Colon (tissue), 2 donors: ENCODE measurements around the gene TSPEAR.
A peak's percentile ranks its signal among the peaks of the same experiment; 100 is the strongest.
"Not testable (repeated sequence)": the region's sequence is repeated elsewhere in the genome, so short reads cannot be mapped to it uniquely, and the experiment has no call there.

ENCODE experiments used
- FAIRE-seq: peaks from 2 replicates; lab custom pipeline; 2012; peaks lifted over from hg19 to GRCh38; lab: Jason Lieb, UNC
- donor health status: control.
- donor health status: control.

Gene TSPEAR

DNA sequence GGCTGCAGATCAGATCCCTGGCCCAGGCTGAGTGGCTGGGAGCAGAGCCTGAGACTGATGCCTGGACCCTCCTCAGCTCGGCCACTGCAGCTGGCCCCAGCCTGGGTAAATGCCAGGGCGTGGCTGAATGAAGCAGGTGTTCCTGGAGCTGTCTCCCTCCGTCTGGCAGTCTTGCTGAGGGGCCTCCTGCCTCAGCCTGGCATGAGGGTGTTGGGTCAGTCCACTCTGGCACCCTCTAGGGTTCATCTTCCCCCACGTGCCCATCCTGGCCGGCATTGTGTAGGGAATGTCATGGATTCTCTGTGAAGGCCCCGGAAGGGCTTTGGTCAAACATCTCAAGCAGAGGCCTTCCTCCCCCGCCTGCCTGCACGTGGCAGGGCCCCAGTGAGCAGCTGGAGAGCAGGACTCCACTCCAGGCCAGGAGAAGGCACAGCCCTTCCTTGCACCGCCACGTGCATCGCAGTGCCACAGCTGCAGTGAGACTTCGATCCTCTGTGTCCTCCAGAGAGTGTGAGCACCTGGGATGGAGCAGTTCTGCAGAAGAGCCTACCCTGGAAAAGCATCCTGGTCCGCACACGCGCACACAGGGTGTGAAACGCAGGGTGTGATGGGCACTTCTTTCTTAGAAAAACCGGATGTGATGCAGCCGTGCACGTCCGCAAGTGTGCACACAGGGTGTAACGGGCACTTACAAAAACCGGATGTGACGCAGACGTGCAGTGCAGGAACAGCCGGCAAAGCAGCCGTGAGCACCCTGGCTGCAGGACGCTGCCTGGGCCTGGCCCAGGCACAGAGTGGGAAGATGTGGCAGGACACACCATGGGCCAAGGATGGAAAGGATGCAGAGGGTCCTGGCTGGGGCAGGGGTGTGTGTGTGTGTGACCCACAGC is 142.5 kb downstream of the TSPEAR start:
- no peak for FAIRE-seq

DNA sequence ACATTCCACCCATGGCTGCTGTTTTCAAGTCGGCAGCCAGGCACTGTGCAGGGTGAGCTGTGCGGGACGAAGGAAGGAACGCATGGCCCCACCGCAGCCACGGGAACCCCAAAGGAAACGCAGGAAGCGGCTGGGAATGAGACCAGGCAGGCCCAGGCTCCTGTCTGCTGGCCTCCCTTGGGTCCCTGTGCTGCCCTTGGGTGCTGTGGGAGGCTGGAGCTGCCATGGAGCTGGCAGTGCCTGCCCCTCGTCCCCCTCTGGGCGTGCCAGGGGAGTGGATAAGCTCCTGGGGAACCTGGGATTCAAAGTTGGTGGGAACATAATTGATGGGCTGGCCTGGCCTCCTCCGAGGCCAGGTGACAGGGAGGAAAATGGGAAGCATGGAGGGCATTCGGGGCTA is 143.1 kb downstream of the TSPEAR start:
- no peak for FAIRE-seq

DNA sequence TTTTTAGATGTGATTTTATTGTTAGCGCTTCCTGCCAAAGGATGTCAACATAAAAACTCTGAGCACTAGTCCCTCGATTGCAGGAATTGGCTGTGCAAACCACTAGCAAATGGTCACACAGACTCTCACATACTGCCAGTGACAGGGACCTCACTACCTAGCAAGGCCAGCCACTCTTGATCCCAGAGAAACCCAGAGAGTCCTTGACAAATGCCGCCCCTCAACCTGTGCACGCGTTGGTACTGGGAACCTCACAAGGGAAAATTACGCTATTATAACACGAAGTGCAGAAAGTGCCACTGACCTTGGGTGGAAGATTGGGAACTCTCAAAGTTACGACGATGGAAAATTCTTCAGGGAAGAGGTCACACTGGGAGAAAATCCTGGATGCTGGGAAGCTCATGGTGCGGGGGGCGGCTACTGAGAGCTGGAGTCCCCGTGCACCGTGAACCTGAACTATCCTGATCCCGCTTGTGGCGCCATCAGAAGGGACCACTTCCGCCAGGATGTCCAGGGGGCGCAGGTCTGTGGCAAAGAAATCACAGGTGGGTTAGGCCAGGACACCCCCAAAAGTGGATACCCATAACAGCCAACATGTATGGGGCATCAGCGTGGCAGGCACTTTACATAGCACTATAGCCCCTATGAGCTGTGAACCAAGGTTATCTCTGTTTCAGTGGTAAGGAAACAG is 143.7 kb downstream of the TSPEAR start:
- FAIRE-seq, result no peak

DNA sequence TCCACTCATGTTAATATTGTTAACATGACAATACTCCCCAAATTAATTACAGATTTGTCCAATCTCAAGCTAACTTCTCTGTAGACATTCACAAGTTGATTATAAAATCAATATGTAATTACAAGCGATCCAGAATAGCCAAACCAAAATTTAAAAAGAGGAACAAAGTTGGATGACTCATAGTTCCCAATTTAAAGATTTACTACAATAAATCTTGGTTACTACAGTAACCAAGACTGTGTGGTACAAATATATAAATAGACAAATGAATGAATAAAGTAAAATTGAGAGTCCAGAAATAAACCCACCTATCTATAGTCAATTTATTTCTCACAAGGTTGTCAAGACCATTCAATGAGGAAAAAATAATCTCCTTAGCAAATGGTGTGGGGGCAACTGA is 145.0 kb downstream of the TSPEAR start:
- FAIRE-seq, result peak; percentile 18

DNA sequence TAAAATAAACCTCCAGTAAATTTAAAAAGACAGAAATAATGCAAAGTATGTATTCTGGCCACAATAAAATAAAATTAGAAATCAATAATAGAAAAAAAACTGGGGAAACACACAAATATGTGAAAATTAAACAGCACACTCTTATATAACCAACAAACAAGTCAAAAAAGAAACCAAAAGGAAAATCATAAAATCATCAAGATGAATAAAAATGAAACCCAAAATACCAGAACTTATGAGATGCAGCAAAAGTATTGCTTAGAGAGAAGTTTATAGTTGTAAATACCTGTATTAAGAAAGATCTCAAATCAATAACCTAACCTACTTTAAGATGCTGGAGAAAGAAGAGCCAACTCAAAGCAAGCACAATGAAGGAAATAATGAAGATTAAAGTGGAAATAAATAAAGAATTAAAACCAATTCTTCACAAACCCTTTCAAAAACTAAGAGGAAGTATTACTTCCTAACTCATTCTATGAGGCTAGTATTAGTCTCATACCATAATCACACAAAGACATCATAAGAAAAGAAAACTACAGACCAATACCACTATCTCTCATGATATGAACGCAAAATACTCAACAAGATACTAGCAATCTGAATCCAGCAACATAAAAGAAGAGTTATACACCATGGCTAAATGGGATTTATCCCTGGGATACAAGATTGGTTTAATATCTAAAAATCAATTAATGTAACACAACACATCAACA is 146.3 kb downstream of the TSPEAR start:
- FAIRE-seq, result peak; percentile 61

DNA sequence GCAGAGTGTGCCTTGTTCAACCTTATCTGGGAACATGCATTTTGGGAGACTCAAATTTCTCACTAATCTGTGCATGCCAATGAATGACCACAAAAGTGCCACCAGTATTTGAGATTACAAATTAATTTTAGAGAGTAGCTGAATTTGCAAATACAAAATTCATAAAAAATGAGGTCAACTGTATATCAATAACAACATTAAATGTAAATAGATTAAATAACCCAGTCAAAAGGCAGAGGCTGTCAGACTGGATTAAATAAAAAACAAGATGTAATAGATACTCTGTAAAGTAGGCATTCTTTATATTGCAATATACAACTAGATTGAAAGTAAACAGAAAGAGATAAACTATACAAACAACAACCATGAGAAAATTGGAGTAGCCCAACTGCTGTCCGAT is 147.3 kb downstream of the TSPEAR start:
- no peak for FAIRE-seq

DNA sequence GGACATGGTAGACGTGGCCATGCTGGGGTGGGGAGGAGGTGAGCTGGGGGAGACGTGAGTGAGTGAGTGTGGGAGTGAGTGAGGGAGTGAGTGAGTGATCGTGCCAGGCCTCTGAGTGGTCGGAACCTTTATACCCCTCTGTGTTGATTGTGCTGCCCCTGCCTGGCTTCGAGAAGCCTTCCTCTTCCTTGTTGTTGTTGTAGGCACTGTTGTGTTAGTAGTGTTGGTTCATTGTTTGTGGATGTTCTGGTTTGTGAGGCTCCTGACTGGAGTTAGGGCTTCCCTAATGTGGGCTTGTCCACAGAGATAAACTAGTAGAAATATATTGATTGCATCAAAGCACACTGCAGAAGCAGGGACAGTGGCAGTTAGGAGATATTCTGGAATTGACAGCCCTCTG is 152.7 kb downstream of the TSPEAR start, which contains the start of gene KRTAP10-3:
TSS of gene KRTAP10-3 (minus strand) at position 101 of the 400 bp plus-strand sequence. CDS start at position 21, 80 bp downstream.
- FAIRE-seq, result no peak

DNA sequence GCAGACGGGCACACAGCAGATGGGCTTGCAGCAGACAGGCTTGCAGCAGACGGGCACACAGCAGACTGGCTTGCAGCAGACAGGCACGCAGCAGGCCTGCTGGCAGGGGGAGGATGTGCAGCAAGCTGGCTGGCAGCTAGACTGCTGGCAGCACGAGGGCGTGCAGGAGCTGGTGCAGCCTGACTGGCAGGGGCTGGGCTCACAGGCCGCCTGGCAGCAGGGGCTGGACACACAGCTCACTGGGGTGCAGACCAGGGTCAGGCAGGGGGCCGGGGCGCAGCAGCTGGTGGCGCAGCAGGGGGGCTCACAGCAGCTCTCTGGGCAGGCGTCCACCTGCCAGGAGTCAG is 153.1 kb downstream of the TSPEAR start:
- FAIRE-seq, result not testable (repeated sequence)

DNA sequence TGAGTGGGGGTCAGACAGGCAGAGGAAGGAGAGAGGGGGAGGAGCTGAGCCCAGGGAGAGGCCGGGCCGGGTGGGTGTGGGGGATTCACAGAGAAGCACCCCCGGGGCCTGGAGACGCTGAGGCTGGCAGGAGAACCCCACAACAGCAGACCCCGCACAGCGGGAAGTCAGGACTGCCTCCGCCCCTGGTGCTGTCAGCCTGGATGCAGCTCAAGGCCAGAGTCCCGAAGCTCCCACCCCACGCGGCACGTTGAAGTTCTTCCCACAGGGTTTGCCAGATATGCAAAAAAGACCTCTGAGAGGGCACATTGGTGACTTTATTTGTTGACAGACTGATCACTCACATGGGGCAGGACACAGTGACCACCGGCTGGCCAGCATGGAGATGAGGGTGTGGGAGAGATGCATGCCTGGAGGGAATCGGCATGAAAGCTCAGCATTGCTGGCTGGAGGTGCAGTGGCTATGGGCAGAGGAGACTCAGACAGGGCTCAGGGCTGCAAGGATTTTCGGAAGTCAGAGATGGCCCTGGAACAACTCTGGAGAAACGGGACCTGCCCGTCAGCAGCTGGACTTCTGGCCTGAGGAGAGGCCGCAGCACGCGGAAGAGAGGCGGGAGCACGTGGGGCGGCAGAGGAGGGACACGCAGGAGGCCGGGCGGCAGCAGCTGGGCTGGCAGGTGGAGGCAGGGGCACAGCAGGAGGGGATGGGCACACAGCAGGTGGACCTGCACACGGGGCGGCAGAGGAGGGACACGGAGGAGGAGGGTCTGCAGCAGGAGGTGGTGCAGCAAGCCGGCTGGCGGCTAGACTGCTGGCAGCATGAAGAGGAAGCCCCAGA is 153.7 kb downstream of the TSPEAR start:
- FAIRE-seq, result no peak

DNA sequence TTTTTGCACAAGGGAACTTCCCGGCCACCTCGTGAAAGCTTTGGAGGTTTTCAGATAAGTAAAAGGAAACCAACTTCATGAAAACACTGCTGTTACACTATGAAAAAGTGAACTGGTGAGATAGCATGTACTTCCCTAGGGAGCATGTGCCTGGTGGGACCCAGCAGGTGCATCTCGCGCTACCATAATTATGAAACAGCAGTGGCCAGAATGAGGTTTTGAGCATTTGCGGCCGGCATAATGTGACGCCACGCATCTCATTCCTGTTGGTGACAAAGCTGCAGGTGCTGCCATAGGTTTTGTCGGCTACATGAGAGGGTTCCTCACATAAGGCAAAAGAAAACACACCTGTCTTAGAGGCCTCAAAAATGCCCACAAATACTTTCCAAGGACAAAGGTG is 154.5 kb downstream of the TSPEAR start:
- no peak for FAIRE-seq

DNA sequence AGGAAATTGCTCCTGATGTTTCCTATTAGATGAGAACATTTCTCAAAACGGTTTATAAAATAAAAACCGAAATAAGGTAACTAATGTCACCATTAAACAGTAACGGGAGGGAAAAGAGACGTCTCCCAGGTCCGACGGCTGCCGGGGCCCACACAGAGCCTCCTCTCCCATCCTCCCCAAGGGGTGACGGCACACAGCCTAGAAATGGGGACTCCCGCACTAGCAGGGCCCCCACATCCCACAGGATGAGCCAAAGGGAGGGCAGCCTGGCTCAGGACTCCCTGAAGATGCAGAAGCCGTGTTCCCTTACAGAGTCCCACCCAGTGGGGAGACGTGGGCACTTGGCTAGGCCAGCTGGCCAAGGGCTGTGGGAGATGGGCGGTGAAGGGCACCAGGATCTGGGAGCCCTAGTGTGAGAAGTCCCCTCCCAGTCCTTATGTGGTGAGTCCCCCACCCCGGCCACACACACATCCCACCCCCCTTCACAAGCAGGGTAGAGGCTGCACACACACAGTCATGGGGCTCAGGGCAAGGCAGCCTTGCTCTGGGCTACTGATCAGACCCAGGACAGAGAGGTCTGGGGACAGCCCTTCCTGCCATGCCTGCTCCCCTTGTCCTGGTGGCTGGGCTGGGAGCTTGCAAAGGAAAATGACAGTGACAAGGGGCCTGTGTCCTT is 156.0 kb downstream of the TSPEAR start:
- no peak for FAIRE-seq

DNA sequence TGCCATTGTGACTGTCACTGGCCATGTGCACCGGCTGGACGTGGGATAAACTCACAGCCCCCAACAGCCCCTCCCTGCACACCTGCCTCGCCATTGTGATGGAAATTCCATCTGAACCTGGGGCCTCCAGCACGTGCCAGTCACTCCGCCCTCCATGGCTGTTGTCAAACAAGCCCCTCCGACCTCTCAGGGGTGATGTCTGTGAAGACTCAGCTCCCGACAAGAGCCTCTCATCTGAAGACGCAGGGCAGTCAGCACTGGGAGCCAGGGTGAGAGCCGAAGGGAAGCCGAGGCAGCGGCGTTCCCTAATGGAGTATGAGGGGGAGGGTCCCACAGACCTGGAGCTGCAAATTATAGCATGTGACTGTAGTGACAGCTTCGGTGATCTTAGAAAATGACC is 158.7 kb downstream of the TSPEAR start:
- no peak for FAIRE-seq

DNA sequence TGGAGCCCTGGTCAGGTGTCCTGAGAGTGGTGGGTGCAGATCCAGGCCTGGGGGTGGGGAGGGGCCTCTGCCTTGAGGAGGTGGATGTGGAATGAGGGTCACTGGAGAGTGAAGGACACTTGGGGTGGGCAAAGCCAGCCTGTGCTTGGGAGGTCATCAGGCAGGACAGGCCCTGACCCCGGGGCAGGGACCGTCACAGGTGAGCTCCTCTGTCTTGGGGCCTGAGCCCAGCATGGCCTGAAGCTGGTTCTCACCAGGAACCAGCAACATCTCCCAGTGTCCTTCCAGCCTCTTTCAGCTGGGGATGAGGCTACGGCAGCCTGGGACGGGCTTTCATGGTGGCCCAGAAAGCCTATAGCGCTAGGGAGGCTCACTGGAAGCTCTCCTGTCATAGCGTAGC is 159.2 kb downstream of the TSPEAR start:
- no peak for FAIRE-seq

DNA sequence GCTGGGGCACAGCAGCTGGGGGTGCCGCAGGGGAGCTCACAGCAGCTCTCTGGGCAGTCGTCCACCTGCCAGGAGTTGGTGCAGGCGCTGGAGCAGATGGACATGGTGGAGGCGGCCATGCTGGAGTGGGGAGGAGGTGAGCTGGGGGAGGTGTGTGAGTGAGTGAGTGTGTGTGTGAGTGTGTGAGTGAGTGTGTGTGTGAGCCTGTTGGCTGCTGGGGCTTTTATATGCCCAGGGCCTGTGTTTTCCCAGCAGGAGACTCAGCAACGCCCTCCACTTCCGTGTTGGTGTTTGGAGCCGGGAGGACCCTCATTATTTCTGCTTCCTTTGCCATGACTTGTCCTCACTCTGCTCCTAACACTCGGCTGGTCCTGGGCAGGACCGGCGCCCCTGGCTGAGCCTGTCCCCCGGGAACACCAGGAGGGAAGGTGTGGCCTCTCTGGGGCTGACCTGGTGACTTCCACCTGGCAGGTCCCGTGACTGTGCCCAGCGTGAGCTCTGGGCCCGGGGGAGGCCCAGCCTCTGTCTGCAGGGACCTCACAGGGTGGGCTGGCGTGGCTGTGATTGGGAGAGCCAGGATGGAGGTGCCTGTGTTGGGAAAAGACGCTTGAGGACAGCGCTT is 159.9 kb downstream of the TSPEAR start, which contains the start of gene KRTAP10-2:
TSS of gene KRTAP10-2 (minus strand) at position 166 of the 622 bp plus-strand sequence. CDS start at position 119, 47 bp downstream.
- FAIRE-seq, result no peak

DNA sequence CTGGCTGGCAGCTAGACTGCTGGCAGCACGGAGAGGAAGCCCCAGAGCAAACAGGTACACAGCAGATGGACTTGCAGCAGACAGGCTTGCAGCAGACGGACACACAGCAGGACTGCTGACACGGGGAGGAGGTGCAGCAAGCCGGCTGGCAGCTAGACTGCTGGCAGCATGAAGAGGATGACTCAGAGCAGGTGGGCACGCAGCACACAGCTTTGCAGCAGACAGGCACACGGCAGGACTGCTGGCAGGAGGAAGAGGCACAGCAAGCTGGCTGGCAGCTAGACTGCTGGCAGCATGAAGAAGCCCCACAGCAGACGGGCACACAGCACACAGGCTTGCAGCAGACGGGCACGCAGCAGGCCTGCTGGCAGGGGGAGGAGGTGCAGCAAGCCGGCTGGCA is 160.6 kb downstream of the TSPEAR start:
- no peak for FAIRE-seq

DNA sequence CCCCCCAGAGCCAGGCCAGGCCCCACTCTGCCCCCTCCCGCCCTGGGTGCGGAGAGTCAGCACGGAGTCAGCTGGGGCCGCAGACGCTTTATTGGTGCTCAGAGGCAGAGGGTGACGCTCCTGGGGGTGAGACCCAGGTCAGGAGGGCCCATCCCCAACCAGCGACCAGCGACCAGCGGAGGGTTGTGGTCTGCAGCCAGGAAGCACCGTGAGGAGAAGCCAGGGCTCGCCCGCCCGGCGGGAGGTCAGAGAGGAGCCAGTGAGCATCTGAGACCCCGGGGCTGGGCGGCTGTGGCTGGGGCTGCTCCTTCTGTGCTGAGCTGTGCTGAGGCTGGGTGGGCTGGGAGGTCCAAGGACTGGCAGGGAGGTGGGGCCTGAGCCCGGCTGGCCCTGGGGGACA is 161.1 kb downstream of the TSPEAR start:
- not testable (repeated sequence) for FAIRE-seq

DNA sequence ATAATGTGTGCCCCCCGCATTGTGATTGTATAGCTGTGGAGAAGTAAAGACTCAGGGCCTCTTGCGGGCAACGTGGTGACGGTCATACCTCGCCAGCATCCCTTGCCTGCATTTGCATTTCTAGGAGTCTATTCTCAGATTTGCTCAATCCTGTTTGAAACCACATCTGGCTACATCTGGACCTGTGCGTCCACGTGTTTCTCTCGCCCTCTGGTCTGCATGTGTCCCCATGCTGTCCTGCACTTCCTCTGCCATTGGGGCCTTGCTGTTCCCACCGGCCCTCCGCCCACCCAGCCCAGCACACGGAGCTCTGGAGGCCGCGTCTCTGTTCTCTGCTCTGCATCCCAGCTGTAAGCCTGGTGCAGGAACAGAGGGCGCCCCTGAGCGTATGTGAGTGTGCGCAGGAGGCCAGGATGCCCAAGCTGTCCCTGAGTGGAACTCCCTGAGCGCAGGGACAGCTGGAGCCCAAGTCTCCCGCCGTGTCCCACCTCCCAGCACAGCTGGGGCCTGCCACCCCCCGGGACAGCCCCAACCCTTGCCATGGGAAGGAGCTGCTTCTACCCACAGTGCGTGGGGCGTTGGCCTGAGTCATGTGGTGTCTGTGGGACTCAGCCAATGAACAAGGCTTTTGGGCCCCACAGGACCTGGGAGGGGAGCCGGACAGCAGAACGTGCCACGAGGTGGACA is 161.7 kb downstream of the TSPEAR start:
- no peak for FAIRE-seq

DNA sequence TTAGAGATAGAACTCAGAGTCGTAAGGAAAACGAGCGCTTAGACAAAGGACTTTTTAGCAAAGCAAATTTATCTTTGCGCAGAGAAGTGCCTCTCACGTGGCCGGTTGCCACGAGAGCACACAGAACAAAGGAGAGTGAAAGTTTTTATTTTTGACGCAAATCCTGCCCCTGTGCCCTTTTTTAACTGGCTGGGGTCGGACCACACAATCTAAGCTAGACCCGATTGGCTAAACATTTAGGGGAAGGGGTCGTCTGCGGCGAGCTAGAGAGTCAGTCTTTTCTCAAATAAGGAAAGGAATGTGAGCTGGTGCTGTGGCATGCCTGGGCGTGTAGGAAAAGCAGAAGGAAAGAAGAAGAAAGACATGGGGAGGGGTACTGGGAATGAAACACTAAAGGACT is 162.4 kb downstream of the TSPEAR start:
- FAIRE-seq, result no peak

DNA sequence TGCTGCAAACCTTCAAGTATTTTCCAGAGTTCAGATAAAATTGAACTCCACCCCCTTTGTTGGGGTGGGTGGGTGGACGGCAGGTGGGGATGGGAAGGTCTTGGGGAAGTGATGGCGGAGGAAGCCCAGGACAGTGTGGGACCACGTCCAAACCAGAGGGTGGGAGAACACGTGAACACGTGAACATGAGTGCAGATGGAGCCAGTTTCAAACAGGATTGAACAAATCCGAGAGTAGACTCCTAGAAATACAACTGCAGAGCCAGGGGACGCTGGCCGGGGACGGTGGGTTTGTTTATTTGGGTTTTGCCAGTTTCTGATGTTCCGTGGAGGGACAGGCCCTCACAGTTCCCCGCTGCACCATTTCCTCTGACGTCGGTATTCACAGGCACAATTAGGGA is 163.0 kb downstream of the TSPEAR start:
- FAIRE-seq, result no peak

DNA sequence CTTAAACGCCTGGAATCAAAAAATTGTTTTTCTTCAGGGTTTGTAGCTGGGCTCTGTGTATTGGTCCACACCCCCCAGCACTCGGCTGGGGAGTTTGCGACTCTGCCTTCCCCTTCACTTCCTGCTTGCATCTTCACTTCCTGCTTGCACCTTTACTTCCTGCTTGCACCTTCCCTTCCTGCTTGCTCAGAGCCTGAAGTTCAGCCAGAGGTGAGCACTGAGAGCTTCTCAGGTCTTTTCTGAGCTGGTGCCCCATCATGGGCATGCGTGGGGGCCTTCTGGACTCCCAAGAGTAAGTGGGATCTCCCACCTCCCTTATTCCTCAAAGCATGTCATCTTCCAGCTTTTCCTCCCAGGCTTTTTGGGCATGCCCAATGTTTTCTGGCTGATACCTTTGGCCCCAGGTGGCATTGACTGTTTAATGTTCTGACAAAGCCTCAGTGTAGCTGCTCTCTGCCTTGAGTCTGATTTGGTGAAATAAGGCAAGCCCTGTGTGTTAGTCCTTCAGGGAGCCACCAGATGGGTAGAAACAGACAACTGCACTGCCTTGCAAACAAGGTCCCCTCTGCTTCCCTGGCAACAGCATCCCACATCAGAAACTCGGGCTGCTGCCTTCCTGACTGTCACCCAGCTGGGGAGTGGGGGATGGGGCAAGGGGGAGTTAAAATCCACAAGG is 163.6 kb downstream of the TSPEAR start:
- no peak for FAIRE-seq
